Progenitor cell of endocrine pancreas (in vitro differentiated cells): ENCODE measurements around the gene MAPK9. TPM values are rescaled to one million over a fixed set of nuclear protein-coding genes. Genes with fewer than 3 reads are reported as not detected.
"Not testable (repeated sequence)": the region's sequence is repeated elsewhere in the genome, so short reads cannot be mapped to it uniquely, and the experiment has no call there.

Experiments
- DNase-seq: peaks from one replicate; pipeline ENCODE4 v3.0.0; 2021; ENCODE audit warnings: low spot score; ENCODE audit not compliant: unreplicated experiment
- H3K27ac Mint-ChIP-seq: 2 replicates; pipeline ENCODE4 v1.8.0; 2021; ENCODE audit warnings: mild to moderate bottlenecking, moderate library complexity, mixed read lengths
- H3K27me3 Mint-ChIP-seq: 2 replicates; pipeline ENCODE4 v1.8.0; 2021; ENCODE audit warnings: mixed read lengths
- H3K36me3 Mint-ChIP-seq: 2 replicates; pipeline ENCODE4 v1.8.0; 2022; ENCODE audit warnings: mixed read lengths; ENCODE audit not compliant: insufficient read depth
- H3K4me1 Mint-ChIP-seq: 2 replicates; pipeline ENCODE4 v1.8.0; 2021; ENCODE audit warnings: low read depth, mixed read lengths
- H3K4me3 Mint-ChIP-seq: 2 replicates; pipeline ENCODE4 v1.8.0; 2021; ENCODE audit warnings: low read depth, mild to moderate bottlenecking, moderate library complexity, mixed read lengths
- H3K9me3 Mint-ChIP-seq: 2 replicates; pipeline ENCODE4 v1.8.0; 2021; ENCODE audit warnings: low read depth, mixed read lengths
- CTCF ChIP-seq: fragments of 200-600 bp; sonication (generic); IDR thresholded peaks from one replicate; pipeline ENCODE4 v1.5.0; 2021; ENCODE audit warnings: antibody characterized with exemption, mild to moderate bottlenecking; ENCODE audit not compliant: unreplicated experiment
- total RNA-seq: library from RNA; stranded (reverse); gene quantifications from 2 replicates; pipeline ENCODE4 v1.2.1, GENCODE V29; 2021

Gene MAPK9
- total RNA-seq, 1 donor from 2014 or later = 51.2 TPM

GRCh38 chr5:180212363-180213255 is 79.3 kb downstream of the MAPK9 start:
- Mint-ChIP-seq H3K9me3 (peaks cover 3% of the 10 kb centered on the region), H3K27ac (no peak overlapping the region), H3K4me1 (peaks cover 1% of the 10 kb centered on the region), H3K36me3 (no peaks in the 10 kb centered on the region), H3K27me3 (peaks cover 28% of the 10 kb centered on the region), H3K4me3 (no peak overlapping the region)
- no peak for DNase-seq
- TF ChIP-seq CTCF = no peak

DNA sequence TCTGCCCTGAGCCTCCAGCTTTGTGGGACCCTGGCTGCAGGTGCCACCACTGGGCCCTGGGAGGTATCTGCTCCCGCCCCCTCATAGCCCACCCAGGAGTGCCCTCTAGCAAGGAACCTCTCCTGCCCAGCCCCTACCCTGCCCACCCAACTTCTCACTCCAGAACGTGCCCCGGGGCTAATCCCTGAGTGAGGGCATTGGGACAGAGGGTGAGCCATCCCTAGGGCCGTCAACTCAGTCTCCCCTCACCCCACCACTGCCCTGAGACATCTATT is 80.2 kb downstream of the MAPK9 start:
- peaks cover 35% of the 10 kb centered on the region for H3K27me3 Mint-ChIP-seq
- H3K27ac Mint-ChIP-seq = no peak overlapping the region
- DNase-seq = no peak
- H3K36me3 Mint-ChIP-seq = no peaks in the 10 kb centered on the region
- H3K9me3 Mint-ChIP-seq = peaks cover 3% of the 10 kb centered on the region
- no peak for TF ChIP-seq CTCF
- peaks cover 1% of the 10 kb centered on the region for H3K4me1 Mint-ChIP-seq
- no peak overlapping the region for H3K4me3 Mint-ChIP-seq

DNA sequence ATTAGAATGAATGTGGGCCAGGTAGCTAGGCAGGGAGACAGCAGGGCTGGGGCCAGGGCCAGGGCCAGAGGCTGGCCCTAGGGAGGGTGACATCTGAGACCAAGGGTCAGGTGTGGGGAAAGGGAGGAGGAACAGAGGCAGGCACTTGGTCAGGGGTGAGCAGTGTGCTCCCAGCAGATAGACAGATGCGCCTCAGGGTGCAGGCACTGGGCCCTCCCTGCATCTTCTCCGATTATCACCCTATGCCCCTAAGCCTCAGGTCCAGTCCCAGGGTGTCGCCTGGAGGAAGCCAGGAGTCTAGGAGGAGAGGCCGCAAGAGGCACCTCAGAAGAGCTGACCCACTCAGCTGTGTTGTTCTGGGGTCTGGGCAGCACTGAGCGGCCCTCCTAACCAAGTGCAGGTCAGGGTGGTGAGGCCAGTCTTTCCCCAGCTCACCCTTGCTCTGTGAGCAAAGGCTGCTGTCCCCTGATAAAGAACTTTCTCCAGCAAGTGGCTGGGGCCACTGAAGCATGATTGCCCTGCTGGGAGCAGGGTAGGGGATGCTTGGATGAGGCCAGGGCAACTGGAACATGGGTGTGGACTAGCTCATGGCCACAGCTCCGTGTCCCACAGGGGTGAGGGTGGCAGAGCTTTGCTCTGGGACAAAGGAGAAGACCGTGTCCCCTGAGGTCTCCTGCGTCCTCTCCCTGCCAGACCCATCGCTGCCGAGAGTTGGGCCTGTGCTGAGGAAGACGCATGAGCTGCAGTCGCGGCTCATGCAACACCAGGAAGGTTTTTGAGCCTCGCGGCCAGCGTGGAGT is 80.7 kb downstream of the MAPK9 start:
- Mint-ChIP-seq H3K27me3 (peaks cover 37% of the 10 kb centered on the region), H3K4me3 (no peak overlapping the region), H3K4me1 (peaks cover 1% of the 10 kb centered on the region), H3K36me3 (no peaks in the 10 kb centered on the region), H3K9me3 (peaks cover 3% of the 10 kb centered on the region), H3K27ac (no peak overlapping the region)
- TF ChIP-seq CTCF = no peak
- DNase-seq = no peak

- H3K36me3 Mint-ChIP-seq, H3K4me1 Mint-ChIP-seq, H3K9me3 Mint-ChIP-seq, H3K27ac Mint-ChIP-seq, DNase-seq: not testable (repeated sequence)
- Mint-ChIP-seq H3K4me3 (peak overlapping the region; percentile 62), H3K27me3 (peaks cover 41% of the 10 kb centered on the region)
Observed at GRCh38 chr5:180210077-180210476, 81.8 kb downstream of the MAPK9 start.

GRCh38 chr5:180209137-180209581 is 82.7 kb downstream of the MAPK9 start, which contains the start of gene RASGEF1C:
Gene RASGEF1C, minus strand, starts transcription at chr5:180209211. Its CDS starts 71,159 bp downstream, at chr5:180138052.
- H3K9me3 Mint-ChIP-seq = no peaks in the 10 kb centered on the region
- peak; percentile 54 for TF ChIP-seq CTCF
- no peak within 1 kb of the TSS for H3K27ac Mint-ChIP-seq
- no peaks in the 10 kb centered on the region for H3K36me3 Mint-ChIP-seq
- H3K4me1 Mint-ChIP-seq = peaks cover 1% of the 10 kb centered on the region
- peaks cover 41% of the 10 kb centered on the region for H3K27me3 Mint-ChIP-seq
- peak; percentile 73 for DNase-seq
- peak within 1 kb of the TSS; percentile 62 for H3K4me3 Mint-ChIP-seq
